GM19324 (cell line): ENCODE measurements around the gene DIAPH2.
"Not testable (repeated sequence)": the region's sequence is repeated elsewhere in the genome, so short reads cannot be mapped to it uniquely, and the experiment has no call there.

Source experiments
- ATAC-seq: cut with Tn5 transposase; IDR thresholded peaks from one replicate; pipeline ENCODE4 v1.9.1; 2021; ENCODE audit warnings: mild to moderate bottlenecking, moderate library complexity; ENCODE audit not compliant: unreplicated experiment, low FRiP score

Gene DIAPH2

GRCh38 chrX:96798982-96799381, 114.3 kb downstream of the DIAPH2 start:
- no peak for ATAC-seq

GRCh38 chrX:96807318-96807717, 122.7 kb downstream of the DIAPH2 start:
- no peak for ATAC-seq

GRCh38 chrX:96820935-96821334, 136.3 kb downstream of the DIAPH2 start:
- no peak for ATAC-seq

- no peak for ATAC-seq
These were observed 139.5 kb downstream of the DIAPH2 start for GRCh38 chrX:96824166-96824565.

- ATAC-seq, result no peak
These were observed 148.7 kb downstream of the DIAPH2 start for GRCh38 chrX:96833333-96833732.

- ATAC-seq, result no peak
These were observed 149.5 kb downstream of the DIAPH2 start for GRCh38 chrX:96834137-96834536.

- peak; percentile 91 for ATAC-seq
These were observed 151.1 kb downstream of the DIAPH2 start for GRCh38 chrX:96835660-96836289.

GRCh38 chrX:96837808-96838207, 153.2 kb downstream of the DIAPH2 start:
- no peak for ATAC-seq

- ATAC-seq, result no peak
These were observed 153.9 kb downstream of the DIAPH2 start for GRCh38 chrX:96838537-96838936.

GRCh38 chrX:96841325-96841724, 156.7 kb downstream of the DIAPH2 start:
- ATAC-seq, result no peak

- ATAC-seq, result not testable (repeated sequence)
These were observed 157.2 kb downstream of the DIAPH2 start for GRCh38 chrX:96841866-96842265.

- no peak for ATAC-seq
These were observed 158.9 kb downstream of the DIAPH2 start for GRCh38 chrX:96843566-96843965.

- no peak for ATAC-seq
These were observed 162.2 kb downstream of the DIAPH2 start for GRCh38 chrX:96846841-96847240.

GRCh38 chrX:96859422-96859821, 174.8 kb downstream of the DIAPH2 start:
- not testable (repeated sequence) for ATAC-seq

- ATAC-seq, result no peak
These were observed 176.6 kb downstream of the DIAPH2 start for GRCh38 chrX:96861218-96861617.

GRCh38 chrX:96861661-96862060, 177.0 kb downstream of the DIAPH2 start:
- ATAC-seq, result no peak

GRCh38 chrX:96883608-96884007, 199.0 kb downstream of the DIAPH2 start, which contains the start of gene RPA4:
Gene RPA4, plus strand, starts transcription at chrX:96883908. Its CDS starts 403 bp downstream, at chrX:96884311.
- ATAC-seq, result no peak

GRCh38 chrX:96884027-96884426, 199.4 kb downstream of the DIAPH2 start:
- ATAC-seq, result no peak

- no peak for ATAC-seq
These were observed 205.1 kb downstream of the DIAPH2 start for GRCh38 chrX:96889726-96890125.

GRCh38 chrX:96906741-96907140, 222.1 kb downstream of the DIAPH2 start:
- ATAC-seq, result no peak

GRCh38 chrX:96907516-96908272, 223.1 kb downstream of the DIAPH2 start:
- ATAC-seq, result no peak

- no peak for ATAC-seq
These were observed 224.6 kb downstream of the DIAPH2 start for GRCh38 chrX:96909291-96909690.
